ENCODE measurements around the gene ZNF606.
A peak's percentile ranks its signal among the peaks of the same experiment; 100 is the strongest.

Gene ZNF606

DNA sequence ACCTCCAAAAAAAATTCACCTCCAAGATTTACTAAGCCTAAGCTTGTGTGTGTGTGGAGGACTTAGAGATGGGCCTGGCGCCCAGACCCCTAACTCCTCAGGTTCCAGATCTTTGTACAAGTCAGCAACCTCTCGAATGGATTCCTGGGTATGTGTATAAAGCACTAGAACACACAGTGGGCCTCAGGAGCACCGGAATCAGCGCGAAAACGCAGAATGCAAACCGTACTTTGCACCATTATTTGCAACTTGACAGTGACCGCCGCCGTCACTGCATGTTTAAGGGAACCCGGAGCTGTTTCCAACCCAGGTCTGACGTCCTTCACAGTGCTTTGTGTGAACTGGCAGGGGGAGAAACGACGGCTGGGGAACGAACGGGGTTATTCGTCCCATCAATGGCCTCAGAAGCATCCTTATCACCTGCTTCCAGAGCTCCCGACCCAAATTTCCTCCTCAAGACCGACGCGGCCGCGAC, 688 bp downstream of the ZNF606 start:
- no peak for DNase-seq (ENCODE audit: low read depth)
- TF ChIP-seq CTCF (IDR thresholded peaks at IDR 0.05; ENCODE audit: control insufficient read depth, extremely low read depth, insufficient read depth) = no peak
- peak overlapping the region; percentile 78 for H3K4me3 ChIP-seq (ENCODE audit: low read depth, low read length)

DNA sequence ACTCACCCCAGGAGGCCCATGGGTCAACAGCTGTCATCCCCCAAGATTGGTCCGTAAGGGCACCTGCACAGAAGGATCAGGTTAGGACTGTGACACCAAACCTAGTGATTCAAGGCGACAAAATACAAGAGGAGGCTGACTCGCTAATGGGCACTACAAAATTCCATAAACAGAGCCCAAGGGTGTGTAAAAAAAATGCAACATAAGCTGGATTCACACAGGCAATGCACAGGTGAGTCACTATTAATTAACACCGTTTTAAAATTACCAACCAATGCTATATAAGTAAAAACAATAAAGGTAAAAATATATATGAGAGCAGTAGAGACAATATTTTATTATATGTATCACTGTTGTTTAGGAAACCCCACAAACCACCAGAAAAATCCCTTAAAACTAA, 1.9 kb downstream of the ZNF606 start:
- DNase-seq (ENCODE audit: low read depth) = no peak
- no peak overlapping the region for H3K4me3 ChIP-seq (ENCODE audit: low read depth, low read length)
- TF ChIP-seq CTCF (IDR thresholded peaks at IDR 0.05; ENCODE audit: control insufficient read depth, extremely low read depth, insufficient read depth) = no peak

DNA sequence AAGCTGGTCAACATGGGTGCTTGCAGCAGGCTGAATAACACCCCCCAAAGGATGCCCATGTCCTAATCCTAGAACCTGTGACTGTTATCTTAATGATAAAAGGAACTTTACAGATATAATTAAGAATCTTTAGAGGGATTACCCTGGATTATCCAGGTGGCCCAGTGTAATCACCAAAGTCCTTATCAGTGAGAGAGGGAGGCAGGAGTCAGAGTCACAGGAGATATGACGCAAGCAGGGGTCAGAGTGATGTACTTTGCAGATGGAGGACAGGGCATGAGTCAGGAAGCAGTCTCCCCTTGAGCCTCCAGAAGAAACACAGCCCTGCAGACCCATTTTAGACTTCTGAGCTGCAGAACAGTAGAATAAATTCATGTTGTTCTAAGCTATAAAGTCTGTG, 9.8 kb downstream of the ZNF606 start:
- no peak overlapping the region for H3K4me3 ChIP-seq (ENCODE audit: low read depth, low read length)
- DNase-seq (ENCODE audit: low read depth) = no peak
- no peak for TF ChIP-seq CTCF (IDR thresholded peaks at IDR 0.05; ENCODE audit: control insufficient read depth, extremely low read depth, insufficient read depth)

GRCh38 chr19:57978586-57979289, 23.9 kb downstream of the ZNF606 start:
- DNase-seq (ENCODE audit: low read depth) = no peak
- H3K4me3 ChIP-seq (ENCODE audit: low read depth, low read length) = no peak overlapping the region
- TF ChIP-seq CTCF (IDR thresholded peaks at IDR 0.05; ENCODE audit: control insufficient read depth, extremely low read depth, insufficient read depth) = no peak

- no peak within 1 kb of the TSS for H3K4me3 ChIP-seq (ENCODE audit: low read depth, low read length)
- DNase-seq (ENCODE audit: low read depth) = no peak
- TF ChIP-seq CTCF (IDR thresholded peaks at IDR 0.05; ENCODE audit: control insufficient read depth, extremely low read depth, insufficient read depth) = no peak
Observed at GRCh38 chr19:57974434-57974833, 28.2 kb downstream of the ZNF606 start, which contains the start of gene C19orf18. TSS of gene C19orf18 (minus strand) at chr19:57974534. CDS start at chr19:57974432, 102 bp downstream.

GRCh38 chr19:57964761-57965160, 37.9 kb downstream of the ZNF606 start:
- H3K4me3 ChIP-seq (ENCODE audit: low read depth, low read length) = no peak overlapping the region
- no peak for TF ChIP-seq CTCF (IDR thresholded peaks at IDR 0.05; ENCODE audit: control insufficient read depth, extremely low read depth, insufficient read depth)
- no peak for DNase-seq (ENCODE audit: low read depth)

DNA sequence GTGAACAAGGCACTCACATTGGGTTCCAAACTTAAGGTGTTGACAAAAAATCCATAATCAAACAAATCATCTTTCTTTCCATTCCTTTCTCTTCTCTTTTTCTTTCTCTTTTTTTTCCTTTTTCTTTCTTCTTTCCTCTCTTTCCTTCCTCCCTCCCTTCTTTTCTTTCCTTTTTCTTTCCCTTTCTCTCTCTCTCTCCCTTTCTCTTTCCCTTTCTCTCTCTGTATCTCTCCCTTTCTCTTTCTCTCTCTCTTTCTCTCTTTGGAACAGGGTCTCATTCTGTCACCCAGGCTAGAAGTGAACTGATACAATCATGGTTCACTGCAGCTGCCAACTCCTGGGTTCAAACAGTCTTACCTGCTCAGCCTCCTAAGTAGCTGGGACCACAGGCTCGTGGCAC, 40.8 kb downstream of the ZNF606 start:
- no peak overlapping the region for H3K4me3 ChIP-seq (ENCODE audit: low read depth, low read length)
- DNase-seq (ENCODE audit: low read depth) = no peak
- TF ChIP-seq CTCF (IDR thresholded peaks at IDR 0.05; ENCODE audit: control insufficient read depth, extremely low read depth, insufficient read depth) = no peak

Data from LNCaP clone FGC (cell line).